ENCODE data around the gene EFEMP2. TPM values are rescaled to one million over a fixed set of nuclear protein-coding genes. Genes with fewer than 3 reads are reported as not detected.

Gene EFEMP2
- total and polyA plus RNA-seq, 2 donors (not counting 1 experiment from before 2014, with no cell fraction given), result 9.5 to 14.7 TPM

- Mint-ChIP-seq H3K4me3 (no peak overlapping the region), H3K27ac (no peak overlapping the region), H3K4me1 (peaks cover 18% of the 10 kb centered on the region), H3K27me3 (no peaks in the 10 kb centered on the region), H3K9me3 (ENCODE audit: insufficient read depth) (no peaks in the 10 kb centered on the region)
- no peak for TF ChIP-seq CTCF (IDR thresholded peaks at IDR 0.05)
- TF ChIP-seq EZH2 (IDR thresholded peaks at IDR 0.05; ENCODE audit: borderline replicate concordance, insufficient read depth, low read depth, low read length, poor library complexity, severe bottlenecking), result no peak
- peaks cover 0 to 15% (median 0%) of the 10 kb centered on the region in 3 donors for H3K9me3 ChIP-seq (ENCODE audit: control extremely low read depth in 1 of 3, control insufficient read depth in 2 of 3, insufficient read depth in 1 of 3, low read length in 2 of 3)
- ChIA-PET CTCF (interaction anchor here (0.6 to 2.8 kb wide), 3 partner anchors 10 to 171 kb away, joined by 3 to 15 read pairs (median 6); partner anchors contain the start of gene MUS81), POLR2A (interaction anchor here (0.6 to 1.5 kb wide), 3 partner anchors 8 to 118 kb away, joined by 3 to 8 read pairs (median 3); partner anchors contain the start of gene SNX32)
- H3K4me3 ChIP-seq (ENCODE audit: control extremely low read depth in 1 of 5, extremely low read depth in 1 of 5, insufficient read depth in 1 of 5, low read depth in 2 of 5, low read length in 4 of 5), result no peak overlapping the region
- H3K4me2 ChIP-seq (replicated peaks; ENCODE audit: low read depth, low read length, poor library complexity, severe bottlenecking), result no peak overlapping the region
- 89% methylated on average over 16 of the region's 20 CpGs for WGBS (ENCODE audit: insufficient coverage)
- DNase-seq, result peak; percentile 29
- no peak overlapping the region for H2AFZ ChIP-seq (ENCODE audit: insufficient read depth, low read depth, low read length, poor library complexity, severe bottlenecking)
- H3K27me3 ChIP-seq (replicated peaks in 1 of 4; ENCODE audit: control extremely low read depth in 1 of 4, control insufficient read depth in 3 of 4, insufficient read depth in 4 of 4, low read length in 3 of 4), result no peaks in the 10 kb centered on the region
- H3K79me2 ChIP-seq (ENCODE audit: control insufficient read depth, insufficient read depth, low read length), result peaks cover 23% of the 10 kb centered on the region
- H4K20me1 ChIP-seq (ENCODE audit: control insufficient read depth, insufficient read depth, low read length, poor library complexity, severe bottlenecking), result peaks cover 51% of the 10 kb centered on the region
- no peak overlapping the region for H3K9ac ChIP-seq (ENCODE audit: low read length)
- peaks cover 0 to 51% of the 10 kb centered on the region in 2 experiments for H3K36me3 ChIP-seq (replicated peaks in 1 of 2; ENCODE audit: control extremely low read depth in 1 of 2, control insufficient read depth in 1 of 2, extremely low read depth in 1 of 2, insufficient read depth in 2 of 2, low read length in 1 of 2)
- H3K27ac ChIP-seq (ENCODE audit: low read length in 2 of 2), result no peak overlapping the region
- intact Hi-C loops (cut with micrococcal nuclease), result no loop called here
- peaks cover 0 to 8% of the 10 kb centered on the region in 2 donors for H3K4me1 ChIP-seq (ENCODE audit: control insufficient read depth in 2 of 2, insufficient read depth in 2 of 2, low read length in 2 of 2)
- ATAC-seq (ENCODE audit: low read depth), result no peak
Observed at GRCh38 chr11:65850217-65851082, 22.1 kb downstream of the EFEMP2 start.

All from B cell (primary cell).